GM12891 (cell line): ENCODE results near the gene TRIM34.
"Not testable (repeated sequence)": the region's sequence is repeated elsewhere in the genome, so short reads cannot be mapped to it uniquely, and the experiment has no call there.

Experiments used
- DNase-seq: peaks from one replicate; pipeline ENCODE4 v3.0.0; 2011; ENCODE audit warnings: low spot score; ENCODE audit not compliant: insufficient read length
- FAIRE-seq: peaks from 2 replicates; lab custom pipeline; 2011; peaks lifted over from hg19 to GRCh38; lab: Jason Lieb, UNC
- PAX5 ChIP-seq: IDR thresholded peaks from 2 replicates; pipeline ENCODE4 v1.6.1; 2011; ENCODE audit warnings: low read length, moderate library complexity, mild to moderate bottlenecking; ENCODE audit not compliant: insufficient read depth, severe bottlenecking
- POLR2A ChIP-seq: IDR thresholded peaks from 2 replicates; pipeline ENCODE4 v1.6.1; 2011; ENCODE audit warnings: low read depth, low read length, control low read depth
- POLR2AphosphoS5 ChIP-seq: IDR thresholded peaks from 2 replicates; pipeline ENCODE4 v1.6.1; 2011; ENCODE audit warnings: low read depth, low read length, control low read depth
- POU2F2 ChIP-seq: IDR thresholded peaks from 2 replicates; pipeline ENCODE4 v1.6.1; 2011; ENCODE audit warnings: low read depth, mild to moderate bottlenecking, control low read depth, low read length, moderate library complexity
- SPI1 ChIP-seq: IDR thresholded peaks from 2 replicates; pipeline ENCODE4 v1.6.1; 2011; ENCODE audit warnings: low read depth, low read length, control low read depth
- TAF1 ChIP-seq: IDR thresholded peaks from 2 replicates; pipeline ENCODE4 v1.6.1; 2011; ENCODE audit warnings: low read depth, low read length, control low read depth

Gene TRIM34

DNA sequence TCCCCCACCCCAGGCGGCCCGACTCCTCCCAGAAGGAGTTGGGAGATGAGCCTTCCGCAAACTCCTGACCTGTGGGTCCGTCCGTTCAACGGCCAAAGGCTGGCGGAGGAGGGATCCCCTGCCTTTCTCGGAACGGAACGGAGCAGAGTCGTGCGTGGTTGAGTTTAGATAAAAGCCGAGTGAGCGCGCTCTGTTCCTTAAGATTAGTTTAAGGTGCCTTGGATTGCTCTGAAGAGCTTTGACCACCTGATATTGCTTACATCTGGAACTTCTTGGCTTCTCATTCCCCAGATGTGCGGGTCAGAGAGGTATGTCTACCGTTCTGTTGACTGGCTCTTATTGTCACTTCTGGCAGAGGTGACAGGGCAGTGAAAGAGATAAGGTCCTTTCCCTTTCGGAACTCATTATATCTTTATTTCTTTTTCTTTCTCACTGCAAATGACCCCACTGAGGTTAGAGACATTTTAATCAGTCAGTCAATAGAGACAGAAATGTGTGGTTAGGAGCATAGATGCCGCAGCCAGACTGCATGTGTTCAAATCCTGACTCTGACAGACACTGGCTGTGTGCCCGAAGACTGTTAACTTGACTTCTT is 28.1 kb upstream of the TRIM34 start, which contains the start of gene TRIM6:
Gene TRIM6 (plus strand): TSS at position 31 of the 595 bp plus-strand sequence. CDS start 261 bp downstream, at position 292.
- peak; percentile 55 for FAIRE-seq
- DNase-seq = peak; percentile 21
- TF ChIP-seq TAF1 (no peak), PAX5 (peak; percentile 58), SPI1 (no peak)

DNA sequence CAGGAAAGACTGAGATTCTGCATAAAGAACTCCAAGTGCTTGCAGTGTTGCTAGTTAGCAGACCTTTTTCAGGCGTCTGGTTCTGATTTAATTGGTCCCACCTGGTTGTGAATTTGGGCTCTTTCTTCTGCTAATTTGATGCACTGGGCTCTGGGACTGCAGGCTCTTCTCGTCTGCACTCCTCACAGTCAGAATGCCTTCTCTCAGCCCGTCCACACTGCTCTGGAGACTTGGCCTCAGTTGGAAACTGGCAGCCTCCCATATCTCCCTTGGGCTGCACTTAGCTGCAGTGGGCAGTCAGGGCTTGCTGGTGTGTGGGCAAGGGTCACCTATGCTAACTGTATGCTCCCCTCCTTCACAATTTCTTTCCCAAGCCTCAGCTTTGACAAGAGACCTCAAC is 26.8 kb upstream of the TRIM34 start:
- no peak for TF ChIP-seq POLR2A
- TF ChIP-seq POU2F2 = no peak
- TF ChIP-seq SPI1 = no peak
- no peak for TF ChIP-seq POLR2AphosphoS5
- no peak for TF ChIP-seq PAX5
- TF ChIP-seq TAF1 = no peak
- DNase-seq (no peak), FAIRE-seq (no peak)

DNA sequence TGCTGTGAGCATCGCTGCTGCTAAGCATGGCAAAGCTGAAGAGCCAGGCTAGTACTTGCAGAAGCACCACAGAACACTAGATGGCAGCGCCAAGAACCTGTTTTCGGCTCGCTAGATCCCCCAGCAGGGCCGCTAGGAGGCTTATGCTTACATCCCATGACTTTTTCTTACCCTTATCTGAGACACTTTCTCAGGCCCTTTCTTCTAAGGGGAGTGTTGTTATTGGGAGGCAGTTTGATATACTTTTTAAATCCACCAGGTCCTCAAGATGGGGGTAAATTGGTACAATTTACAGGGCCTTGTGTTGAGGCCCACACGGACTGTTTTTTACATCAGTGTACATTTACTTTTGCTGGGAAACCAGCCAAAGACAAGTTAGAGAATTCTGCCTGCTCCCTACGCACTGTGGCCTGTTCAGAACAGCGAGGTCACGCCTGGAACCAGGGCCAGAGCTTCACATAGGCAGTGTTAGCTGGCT is 24.4 kb upstream of the TRIM34 start:
- DNase-seq (peak; percentile 43), FAIRE-seq (peak; percentile 64)
- TF ChIP-seq POU2F2 = no peak
- TF ChIP-seq TAF1 = no peak
- no peak for TF ChIP-seq POLR2AphosphoS5
- no peak for TF ChIP-seq SPI1
- no peak for TF ChIP-seq POLR2A
- TF ChIP-seq PAX5 = no peak

DNA sequence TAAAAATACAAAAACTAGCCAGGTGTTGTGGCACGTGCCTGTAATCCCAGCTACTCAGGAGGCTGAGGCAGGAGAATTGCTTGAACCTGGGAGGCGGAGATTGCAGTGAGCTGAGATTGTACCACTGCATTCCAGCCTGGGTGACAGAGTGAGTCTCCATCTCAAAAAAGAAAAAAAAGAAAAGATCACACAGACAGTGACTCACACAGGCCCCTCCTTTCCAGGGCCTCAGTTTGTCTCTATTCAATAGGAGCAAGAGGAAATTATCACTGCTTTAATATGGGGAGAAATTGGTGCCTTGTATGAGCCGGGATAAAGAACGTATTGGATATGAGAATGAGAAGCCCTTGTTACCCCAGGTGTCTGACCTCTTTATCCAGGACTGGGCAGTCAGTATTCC is 22.0 kb upstream of the TRIM34 start:
- FAIRE-seq, DNase-seq: not testable (repeated sequence)

DNA sequence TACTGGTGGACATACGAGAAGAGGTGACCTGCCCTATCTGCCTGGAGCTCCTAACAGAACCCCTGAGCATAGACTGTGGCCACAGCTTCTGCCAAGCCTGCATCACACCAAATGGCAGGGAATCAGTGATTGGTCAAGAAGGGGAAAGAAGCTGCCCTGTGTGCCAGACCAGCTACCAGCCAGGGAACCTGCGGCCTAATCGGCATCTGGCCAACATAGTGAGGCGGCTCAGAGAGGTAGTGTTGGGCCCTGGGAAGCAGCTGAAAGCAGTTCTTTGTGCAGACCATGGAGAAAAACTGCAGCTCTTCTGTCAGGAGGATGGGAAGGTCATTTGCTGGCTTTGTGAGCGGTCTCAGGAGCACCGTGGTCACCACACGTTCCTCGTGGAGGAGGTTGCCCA is 21.5 kb upstream of the TRIM34 start:
- DNase-seq = no peak
- no peak for TF ChIP-seq SPI1
- no peak for TF ChIP-seq TAF1
- TF ChIP-seq POLR2A = no peak
- no peak for TF ChIP-seq POLR2AphosphoS5
- no peak for TF ChIP-seq PAX5
- TF ChIP-seq POU2F2 = no peak
- no peak for FAIRE-seq

DNA sequence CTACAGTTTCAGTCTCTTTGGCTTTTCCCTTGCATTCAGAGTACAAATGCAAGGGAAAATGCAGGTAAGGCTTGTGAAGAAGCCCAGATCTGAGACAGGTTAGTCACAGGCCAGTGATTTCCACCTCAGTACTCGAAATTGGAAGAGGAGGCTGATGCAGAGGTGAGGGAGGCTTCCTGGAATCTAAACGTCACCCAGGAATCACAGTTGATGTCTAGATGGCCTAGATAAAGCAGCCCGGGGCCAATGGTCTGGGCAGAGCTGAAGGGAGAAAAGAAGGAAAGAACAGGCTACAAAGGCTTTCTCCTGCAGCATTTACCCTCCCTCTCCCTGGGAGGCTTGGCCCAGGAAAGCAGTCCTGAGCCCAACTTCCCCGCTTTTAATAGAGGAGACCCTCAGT is 19.9 kb upstream of the TRIM34 start:
- DNase-seq (no peak), FAIRE-seq (no peak)

DNA sequence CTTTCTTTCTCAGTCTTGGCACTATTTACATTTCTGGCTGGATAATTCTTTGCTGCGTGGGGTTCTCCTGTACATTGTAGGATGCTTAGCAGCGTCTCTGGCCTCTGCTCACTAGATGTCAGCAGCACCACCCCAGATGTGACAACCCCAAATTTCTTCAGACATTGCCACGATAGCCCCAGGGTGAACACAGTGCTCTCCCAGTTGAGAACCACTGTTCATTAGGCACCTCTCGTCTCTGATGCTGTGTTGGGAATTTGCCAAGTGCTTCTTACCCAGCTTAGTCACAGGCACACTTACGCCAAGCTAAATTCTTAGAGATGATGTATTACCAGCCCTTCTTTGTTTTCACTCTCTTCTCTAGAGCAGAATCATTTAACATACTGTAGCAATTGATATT is 19.0 kb upstream of the TRIM34 start:
- no peak for FAIRE-seq
- TF ChIP-seq POLR2AphosphoS5 = no peak
- TF ChIP-seq POLR2A = no peak
- TF ChIP-seq PAX5 = no peak
- no peak for DNase-seq

More for the DNA sequence above, 19.9 kb upstream of the TRIM34 start:
- TF ChIP-seq POLR2AphosphoS5 = no peak
- no peak for TF ChIP-seq PAX5
- no peak for TF ChIP-seq TAF1
- no peak for TF ChIP-seq POLR2A
- TF ChIP-seq SPI1 = no peak
- no peak for TF ChIP-seq POU2F2

DNA sequence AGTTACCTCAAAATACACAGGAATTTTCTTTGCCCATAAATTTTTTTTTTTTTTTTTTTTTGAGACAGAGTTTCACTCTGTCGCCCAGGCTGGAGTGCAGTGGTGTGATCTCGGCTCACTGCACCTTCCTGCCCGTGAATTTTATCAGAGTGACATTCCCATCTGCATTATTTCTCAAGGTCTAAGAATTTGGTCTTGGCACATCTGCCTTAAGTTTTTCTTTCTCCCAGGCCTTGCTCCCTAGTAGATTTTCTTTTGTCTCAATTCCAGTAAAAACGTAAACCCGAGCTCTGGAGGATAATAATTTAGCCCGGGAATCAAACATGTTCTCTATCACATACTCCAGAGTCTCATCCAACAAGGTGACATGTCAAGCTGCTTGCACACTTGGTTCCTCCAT is 16.0 kb upstream of the TRIM34 start:
- DNase-seq (no peak), FAIRE-seq (no peak)
- TF ChIP-seq PAX5 = no peak

DNA sequence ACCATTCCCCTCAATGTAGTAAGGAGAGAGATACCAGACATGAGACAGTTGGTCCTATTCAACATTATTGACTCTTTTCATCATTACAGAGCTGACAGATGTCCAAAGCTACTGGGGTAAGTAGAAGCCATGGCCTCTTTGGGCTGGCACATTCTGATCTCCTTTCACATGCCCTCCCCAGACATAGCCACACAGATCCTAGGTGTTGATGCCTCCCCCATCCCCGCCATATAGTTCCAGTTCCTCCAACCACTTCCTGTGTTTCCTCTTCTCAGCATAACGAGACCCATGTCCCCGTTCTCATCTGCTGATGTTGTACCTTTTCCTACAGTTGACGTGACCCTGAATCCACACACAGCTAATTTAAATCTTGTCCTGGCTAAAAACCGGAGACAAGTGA is 14.4 kb upstream of the TRIM34 start:
- peak; percentile 78 for FAIRE-seq
- no peak for DNase-seq
- no peak for TF ChIP-seq POLR2A
- TF ChIP-seq SPI1 = peak; percentile 43; the same call in 1 of the 2 replicates

DNA sequence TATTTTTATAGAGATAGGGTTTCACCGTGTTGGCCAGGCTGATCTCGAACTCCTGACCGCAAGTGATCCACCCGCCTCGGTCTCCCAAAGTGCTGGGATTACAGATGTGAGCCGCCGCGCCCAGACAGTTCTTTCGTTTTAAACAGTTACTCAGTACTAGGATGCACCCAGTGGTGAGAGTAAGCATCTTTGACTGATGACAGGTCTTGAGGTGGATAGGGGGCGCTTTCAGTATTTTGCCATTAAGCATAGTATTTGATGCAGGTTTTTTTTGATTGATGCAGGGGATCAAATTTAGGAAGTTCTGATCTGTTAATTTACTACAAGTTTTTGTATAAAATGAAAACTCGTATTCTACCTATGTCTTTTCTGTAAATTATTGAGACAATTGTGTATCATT is 13.2 kb upstream of the TRIM34 start:
- no peak for FAIRE-seq

DNA sequence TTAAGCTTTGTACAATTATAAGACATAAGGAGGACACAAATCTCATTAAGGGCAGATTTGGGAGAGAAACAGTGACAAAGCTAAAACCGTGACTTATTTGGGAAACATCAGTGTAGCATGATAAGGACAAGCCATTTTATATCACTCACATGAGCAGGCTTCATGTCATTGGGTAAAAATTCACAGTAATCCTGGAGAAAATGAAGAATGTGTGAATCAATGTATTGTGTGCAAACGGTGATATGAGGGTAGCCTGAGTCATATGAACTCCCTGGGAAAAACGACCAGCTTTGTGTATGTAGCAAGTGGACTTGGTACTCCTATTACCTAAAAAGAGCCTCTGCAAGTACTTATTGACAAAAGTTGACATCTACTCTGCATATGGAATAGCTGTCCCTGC is 6.0 kb upstream of the TRIM34 start:
- no peak for TF ChIP-seq POLR2AphosphoS5
- TF ChIP-seq POLR2A = no peak
- TF ChIP-seq SPI1 = no peak
- no peak for TF ChIP-seq PAX5
- no peak for TF ChIP-seq POU2F2
- TF ChIP-seq TAF1 = no peak
- DNase-seq (no peak), FAIRE-seq (no peak)

More for the DNA sequence above, 13.2 kb upstream of the TRIM34 start:
- TF ChIP-seq TAF1 = no peak
- no peak for TF ChIP-seq SPI1
- no peak for TF ChIP-seq POU2F2
- no peak for TF ChIP-seq PAX5
- TF ChIP-seq POLR2AphosphoS5 = no peak
- no peak for TF ChIP-seq POLR2A
- no peak for DNase-seq
